SK-N-SH (cell line): ENCODE results near the gene MAPK4. TPM values are rescaled to one million over a fixed set of nuclear protein-coding genes. Genes with fewer than 3 reads are reported as not detected.

Experiments
- CTCF ChIA-PET: fragments of 300-600, 350-600 bp; formaldehyde crosslinking; extraction: SDS; loops from one replicate; lab custom pipeline; 2021; lab: Yijun Ruan, JAX
- POLR2A ChIA-PET: fragments of 350-600 bp; sonication (Branson Sonifier 250); formaldehyde crosslinking; extraction: SDS; loops from one replicate; lab custom pipeline; 2020; ENCODE audit warnings: antibody characterized with exemption, inconsistent platforms; lab: Yijun Ruan, JAX
- DNase-seq: peaks from one replicate; pipeline ENCODE4 v3.0.0; 2012
- H2AFZ ChIP-seq: fragments of 200-600 bp; sonication (generic); 2 replicates; pipeline ENCODE4 v1.8.1; 2016; ENCODE audit warnings: antibody characterized with exemption, mild to moderate bottlenecking, low read depth
- H3F3A ChIP-seq: fragments of 200-600 bp; sonication (generic); replicated peaks from 2 replicates; pipeline ENCODE3; 2016; ENCODE audit warnings: antibody characterized with exemption, mild to moderate bottlenecking; ENCODE audit not compliant: insufficient read depth
- H3K27ac ChIP-seq, 2 experiments: fragments of 200-500 bp in 1 of 2; fragments of 200-600 bp in 1 of 2; sonication (Bioruptor generic) in 1 of 2; sonication (generic), shearing (Covaris generic) in 1 of 2; 2 replicates each; pipeline versions ENCODE4 v1.5.1 to v1.6.1; 2014 to 2016; ENCODE audit warnings: low read depth in 2 of 2, inconsistent platforms in 1 of 2, low read length in 1 of 2, mild to moderate bottlenecking in 1 of 2, mixed read lengths in 1 of 2
- H3K27me3 ChIP-seq: fragments of 200-600 bp; sonication (generic), shearing (Covaris generic); 2 replicates; pipeline ENCODE4 v1.6.1; 2016; ENCODE audit warnings: mixed run types; ENCODE audit not compliant: insufficient read depth
- H3K36me3 ChIP-seq, 2 experiments: fragments of 200-500 bp in 1 of 2; fragments of 200-600 bp in 1 of 2; sonication (Bioruptor generic) in 1 of 2; sonication (generic) in 1 of 2; replicated peaks in 1 of 2; 2 replicates each; pipeline versions ENCODE3 to v1.5.1; 2014 to 2016; ENCODE audit warnings: low read length in 1 of 2, mild to moderate bottlenecking in 1 of 2; ENCODE audit not compliant: insufficient read depth in 2 of 2, control insufficient read depth in 1 of 2
- H3K4me1 ChIP-seq, 2 experiments: fragments of 200-500 bp in 1 of 2; fragments of 200-600 bp in 1 of 2; sonication (Bioruptor generic) in 1 of 2; sonication (generic), shearing (Covaris generic) in 1 of 2; 2 replicates each; pipeline versions ENCODE4 v1.5.1 to v1.6.1; 2014 to 2016; ENCODE audit warnings: low read depth in 1 of 2, low read length in 1 of 2, mixed run types in 1 of 2; ENCODE audit not compliant: insufficient read depth in 2 of 2, control insufficient read depth in 1 of 2
- H3K4me2 ChIP-seq: fragments of 200-600 bp; sonication (generic), shearing (Covaris generic); 2 replicates; pipeline ENCODE4 v1.6.1; 2017; ENCODE audit warnings: mixed run types
- H3K4me3 ChIP-seq, 2 experiments: fragments of 200-500 bp in 1 of 2; fragments of 200-600 bp in 1 of 2; sonication (Bioruptor generic) in 1 of 2; sonication (generic), shearing (Covaris generic) in 1 of 2; 2 replicates each; pipeline versions ENCODE4 v1.5.1 to v1.8.1; 2014 to 2016; ENCODE audit warnings: low read depth in 2 of 2, inconsistent platforms in 1 of 2, low read length in 1 of 2, mild to moderate bottlenecking in 1 of 2, mixed read lengths in 1 of 2, moderate library complexity in 1 of 2
- H3K79me2 ChIP-seq: fragments of 200-600 bp; sonication (generic); 2 replicates; pipeline ENCODE4 v1.8.1; 2017; ENCODE audit warnings: mild to moderate bottlenecking; ENCODE audit not compliant: insufficient read depth
- H3K9ac ChIP-seq: fragments of 200-600 bp; sonication (generic); 2 replicates; pipeline ENCODE4 v1.6.1; 2017; ENCODE audit warnings: mixed run types
- H3K9me2 ChIP-seq: fragments of 200-600 bp; sonication (generic); 2 replicates; pipeline ENCODE4 v1.6.1; 2017; ENCODE audit warnings: mixed run types
- H3K9me3 ChIP-seq: fragments of 200-600 bp; sonication (generic); 2 replicates; pipeline ENCODE4 v1.6.1; 2017; ENCODE audit warnings: mixed run types, mild to moderate bottlenecking, moderate library complexity
- H4K20me1 ChIP-seq: fragments of 200-600 bp; sonication (generic); 2 replicates; pipeline ENCODE4 v1.6.1; 2017; ENCODE audit warnings: mild to moderate bottlenecking, mixed run types; ENCODE audit not compliant: insufficient read depth
- CHD2 ChIP-seq: fragments of 150-350 bp; IDR thresholded peaks from 2 replicates; pipeline ENCODE4 v1.6.1; 2018; ENCODE audit warnings: low read length; ENCODE audit not compliant: partially characterized antibody
- CTCF ChIP-seq: fragments of 200-600 bp; sonication (generic); IDR thresholded peaks from 2 replicates; pipeline ENCODE4 v1.6.1; 2017; ENCODE audit warnings: antibody characterized with exemption, mild to moderate bottlenecking, moderate library complexity
- EZH2phosphoT487 ChIP-seq: fragments of 200-600 bp; sonication (generic); IDR thresholded peaks from 2 replicates; pipeline ENCODE4 v1.6.1; 2017; ENCODE audit warnings: low read depth, mixed run types, mild to moderate bottlenecking, antibody characterized with exemption, moderate library complexity, borderline replicate concordance
- POLR2AphosphoS5 ChIP-seq: IDR thresholded peaks from 2 replicates; pipeline ENCODE4 v1.6.1; 2012; ENCODE audit warnings: low read depth, low read length
- RAD21 ChIP-seq: IDR thresholded peaks from 2 replicates; pipeline ENCODE4 v1.6.1; 2012; ENCODE audit warnings: mild to moderate bottlenecking, low read length
- SIN3A ChIP-seq: IDR thresholded peaks from 2 replicates; pipeline ENCODE4 v1.6.1; 2012; ENCODE audit warnings: low read depth, mild to moderate bottlenecking, low read length, moderate library complexity, borderline replicate concordance
- TEAD4 ChIP-seq: IDR thresholded peaks from 2 replicates; pipeline ENCODE4 v1.4.0; 2012; ENCODE audit warnings: mild to moderate bottlenecking, borderline replicate concordance; ENCODE audit not compliant: insufficient read depth
- YY1 ChIP-seq: IDR thresholded peaks from 2 replicates; pipeline ENCODE4 v1.4.0; 2012; ENCODE audit warnings: low read depth, mild to moderate bottlenecking
- WGBS: methylation state at CpG from one replicate; pipeline ENCODE4 v1.1.6; 2017; ENCODE audit warnings: low lambda C conversion rate; 5-methylcytosine and 5-hydroxymethylcytosine counted together
- polyA plus RNA-seq, 3 experiments: library from polyadenylated mRNA; depleted of rRNA; stranded (reverse); fragments of >200 nt; gene quantifications; 2 replicates each; pipeline ENCODE4 v1.2.3, GENCODE V29; 2012

Gene MAPK4
- polyA plus RNA-seq, 1 of the 3 experiments (the other 2 are of a cell fraction): 0.02 TPM

GRCh38 chr18:50721451-50722120, 161.7 kb downstream of the MAPK4 start (continued):
- no peak for TF ChIP-seq CHD2
- TF ChIP-seq TEAD4: no peak

- no peak overlapping the region for H3K9ac ChIP-seq
- no peaks in the 10 kb centered on the region for H3K9me3 ChIP-seq
- no peaks in the 10 kb centered on the region for H3K27me3 ChIP-seq
- POLR2A ChIA-PET: no interaction called here
- TF ChIP-seq YY1: no peak
- TF ChIP-seq CTCF: no peak
- TF ChIP-seq RAD21: no peak
- TF ChIP-seq POLR2AphosphoS5: no peak
- no peak for TF ChIP-seq CHD2
- no peak for TF ChIP-seq EZH2phosphoT487
- no peak overlapping the region for H3K4me3 ChIP-seq
- H3K4me2 ChIP-seq: no peak overlapping the region
- no peaks in the 10 kb centered on the region for H3F3A ChIP-seq
- no peaks in the 10 kb centered on the region for H4K20me1 ChIP-seq
- peaks cover 0 to 14% of the 10 kb centered on the region in 2 experiments; a peak in 1 of 4 replicates for H3K4me1 ChIP-seq
- no peaks in the 10 kb centered on the region for H3K36me3 ChIP-seq
- CTCF ChIA-PET: interaction anchor here (0.6 to 0.9 kb wide), 2 partner anchors 8 to 476 kb away, joined by 3 read pairs; no protein-coding TSS in a partner anchor
- no peak overlapping the region for H2AFZ ChIP-seq
- no peak overlapping the region for H3K27ac ChIP-seq
- no peaks in the 10 kb centered on the region for H3K79me2 ChIP-seq
- H3K9me2 ChIP-seq: no peaks in the 10 kb centered on the region
- DNase-seq: no peak
- WGBS: 55% methylated on average over 4 of the region's 4 CpGs
These were observed 162.4 kb downstream of the MAPK4 start for GRCh38 chr18:50722311-50722710.

- ChIA-PET CTCF (interaction anchor here (1.2 kb wide), 1 partner anchor 13 kb away, joined by 3 read pairs; no protein-coding TSS in a partner anchor), POLR2A (no interaction called here)
- TF ChIP-seq SIN3A (no peak), TEAD4 (no peak)
- H3K36me3 ChIP-seq: no peaks in the 10 kb centered on the region
- 44% methylated on average over 5 of the region's 5 CpGs for WGBS
- H3K4me2 ChIP-seq: no peak overlapping the region
- H3K9me3 ChIP-seq: no peaks in the 10 kb centered on the region
- no peak overlapping the region for H3K9ac ChIP-seq
- peaks cover 0 to 28% of the 10 kb centered on the region in 2 experiments; a peak in 1 of 4 replicates for H3K4me1 ChIP-seq
- DNase-seq: no peak
- no peaks in the 10 kb centered on the region for H4K20me1 ChIP-seq
- no peak overlapping the region for H3K27ac ChIP-seq
- H3K9me2 ChIP-seq: no peaks in the 10 kb centered on the region
- no peak overlapping the region for H2AFZ ChIP-seq
- H3K4me3 ChIP-seq: no peak overlapping the region
- no peaks in the 10 kb centered on the region for H3F3A ChIP-seq
- no peaks in the 10 kb centered on the region for H3K79me2 ChIP-seq
- H3K27me3 ChIP-seq: no peaks in the 10 kb centered on the region
These were observed 164.9 kb downstream of the MAPK4 start for GRCh38 chr18:50724751-50725151.
